Mesenchymal stem cell (in vitro differentiated cells and primary cell): Measurements from ENCODE around the gene SERTAD4.
"Not testable (repeated sequence)": the region's sequence is repeated elsewhere in the genome, so short reads cannot be mapped to it uniquely, and the experiment has no call there.

Source experiments
- DNase-seq: peaks from one replicate; pipeline ENCODE4 v3.0.0-alpha.2; 2013
- H2AFZ ChIP-seq: one replicate; pipeline ENCODE4 v1.6.1; 2013; ENCODE audit warnings: low read depth, mild to moderate bottlenecking, control low read depth, inconsistent platforms, low read length, moderate library complexity
- H2AK5ac ChIP-seq: 2 replicates; pipeline ENCODE4 v1.6.1; 2013; ENCODE audit warnings: low read length, moderate library complexity, mild to moderate bottlenecking, inconsistent platforms; ENCODE audit not compliant: severe bottlenecking
- H2BK120ac ChIP-seq: one replicate; pipeline ENCODE4 v1.6.1; 2013; ENCODE audit warnings: low read depth, mild to moderate bottlenecking, inconsistent platforms, low read length, moderate library complexity
- H2BK12ac ChIP-seq, 2 experiments: one replicate each; pipeline ENCODE4 v1.6.1; 2013; ENCODE audit warnings: inconsistent platforms in 2 of 2, low read length in 2 of 2, mild to moderate bottlenecking in 2 of 2, moderate library complexity in 2 of 2, control low read depth in 1 of 2
- H2BK15ac ChIP-seq: one replicate; pipeline ENCODE4 v1.6.1; 2013; ENCODE audit warnings: mild to moderate bottlenecking, low read depth, inconsistent platforms; ENCODE audit not compliant: poor library complexity, severe bottlenecking
- H2BK5ac ChIP-seq: 2 replicates; pipeline ENCODE4 v1.6.1; 2013; ENCODE audit warnings: low read depth, mild to moderate bottlenecking, low read length, control low read depth, inconsistent platforms; ENCODE audit not compliant: poor library complexity, severe bottlenecking
- H3K14ac ChIP-seq, 2 experiments: one replicate each; pipeline ENCODE4 v1.6.1; 2013; ENCODE audit warnings: inconsistent platforms in 2 of 2, low read length in 2 of 2, control low read depth in 1 of 2, mild to moderate bottlenecking in 1 of 2, moderate library complexity in 1 of 2
- H3K18ac ChIP-seq, 2 experiments: one replicate each; pipeline ENCODE4 v1.6.1; 2013; ENCODE audit warnings: inconsistent platforms in 2 of 2, low read length in 2 of 2, control low read depth in 1 of 2, low read depth in 1 of 2, mild to moderate bottlenecking in 1 of 2
- H3K23ac ChIP-seq, 2 experiments: one replicate each; pipeline ENCODE4 v1.6.1; 2013; ENCODE audit warnings: inconsistent platforms in 2 of 2, low read length in 2 of 2, mild to moderate bottlenecking in 2 of 2, moderate library complexity in 2 of 2, control low read depth in 1 of 2
- H3K27ac ChIP-seq: 2 replicates; pipeline ENCODE4 v1.5.1; 2013; ENCODE audit warnings: mild to moderate bottlenecking, moderate library complexity, low read length, control low read depth, inconsistent platforms; ENCODE audit not compliant: poor library complexity, severe bottlenecking
- H3K27me3 ChIP-seq, 2 experiments: 2 replicates each; pipeline versions ENCODE4 v1.6.1 to v1.7.0; 2013; ENCODE audit warnings: low read length in 2 of 2, mild to moderate bottlenecking in 2 of 2, moderate library complexity in 2 of 2, control low read depth in 1 of 2, inconsistent platforms in 1 of 2; ENCODE audit not compliant: control insufficient read depth in 1 of 2, insufficient read depth in 1 of 2
- H3K36me3 ChIP-seq, 2 experiments: 2 replicates each; pipeline versions ENCODE4 v1.6.1 to v1.7.0; 2013; ENCODE audit warnings: low read length in 2 of 2, control low read depth in 1 of 2, inconsistent platforms in 1 of 2, low read depth in 1 of 2, mild to moderate bottlenecking in 1 of 2; ENCODE audit not compliant: insufficient read depth in 2 of 2, control insufficient read depth in 1 of 2
- H3K4ac ChIP-seq, 2 experiments: one replicate each; pipeline ENCODE4 v1.6.1; 2013; ENCODE audit warnings: inconsistent platforms in 2 of 2, low read length in 2 of 2, mild to moderate bottlenecking in 2 of 2, moderate library complexity in 2 of 2, control low read depth in 1 of 2, low read depth in 1 of 2
- H3K4me1 ChIP-seq: 2 replicates; pipeline ENCODE4 v1.6.1; 2013; ENCODE audit warnings: low read depth, low read length, control low read depth; ENCODE audit not compliant: control insufficient read depth, insufficient read depth
- H3K4me2 ChIP-seq: 2 replicates; pipeline ENCODE4 v1.6.1; 2013; ENCODE audit warnings: low read length, mild to moderate bottlenecking, inconsistent platforms; ENCODE audit not compliant: poor library complexity, severe bottlenecking
- H3K4me3 ChIP-seq, 2 experiments: 2 replicates each; pipeline versions ENCODE4 v1.5.1 to v1.7.0; 2013; ENCODE audit warnings: low read length in 2 of 2, mild to moderate bottlenecking in 2 of 2, control low read depth in 1 of 2, low read depth in 1 of 2; ENCODE audit not compliant: insufficient read depth in 1 of 2
- H3K79me1 ChIP-seq: replicated peaks from 2 replicates; pipeline ENCODE4 v1.6.1; 2013; ENCODE audit warnings: mild to moderate bottlenecking, control low read depth, low read length, inconsistent platforms; ENCODE audit not compliant: poor library complexity, severe bottlenecking
- H3K9ac ChIP-seq: 2 replicates; pipeline ENCODE4 v1.7.0; 2013; ENCODE audit warnings: mild to moderate bottlenecking, low read length, moderate library complexity
- H3K9me3 ChIP-seq: 2 replicates; pipeline ENCODE4 v1.7.0; 2013; ENCODE audit warnings: mild to moderate bottlenecking, low read length; ENCODE audit not compliant: control insufficient read depth
- H4K8ac ChIP-seq: one replicate; pipeline ENCODE4 v1.6.1; 2013; ENCODE audit warnings: inconsistent platforms, mild to moderate bottlenecking, low read length, moderate library complexity
- H4K91ac ChIP-seq: one replicate; pipeline ENCODE4 v1.6.1; 2013; ENCODE audit warnings: mild to moderate bottlenecking, low read length, inconsistent platforms
- WGBS: methylation state at CpG from one replicate; pipeline ENCODE4 v1.1.7; 2013; ENCODE audit warnings: mixed read lengths; 5-methylcytosine and 5-hydroxymethylcytosine counted together

Gene SERTAD4

GRCh38 chr1:210265392-210265955, 32.9 kb downstream of the SERTAD4 start:
- H2BK120ac ChIP-seq, H3K18ac ChIP-seq, H2BK15ac ChIP-seq, H2BK12ac ChIP-seq, H2AK5ac ChIP-seq, H2AFZ ChIP-seq, H2BK5ac ChIP-seq, H4K8ac ChIP-seq, H3K4me2 ChIP-seq, H3K4ac ChIP-seq, H3K9me3 ChIP-seq, H4K91ac ChIP-seq, H3K79me1 ChIP-seq, H3K36me3 ChIP-seq, H3K9ac ChIP-seq, H3K23ac ChIP-seq, H3K14ac ChIP-seq, H3K4me3 ChIP-seq: not testable (repeated sequence)
- 49% methylated on average over 4 of the region's 4 CpGs for WGBS
- peak overlapping the region; percentile 61 for H3K27ac ChIP-seq
- peaks cover 17% of the 10 kb centered on the region for H3K4me1 ChIP-seq
- DNase-seq: peak; percentile 24
- H3K27me3 ChIP-seq: peaks cover 0 to 22% of the 10 kb centered on the region in 2 experiments

GRCh38 chr1:210269981-210270380, 37.4 kb downstream of the SERTAD4 start:
- Histone ChIP-seq H2AK5ac (no peak overlapping the region), H3K9ac (no peak overlapping the region), H3K36me3 (no peaks in the 10 kb centered on the region), H3K4ac (no peak overlapping the region), H3K9me3 (no peaks in the 10 kb centered on the region), H3K79me1 (no peaks in the 10 kb centered on the region), H4K91ac (no peak overlapping the region), H3K23ac (no peak overlapping the region), H2AFZ (no peak overlapping the region), H3K4me3 (no peak overlapping the region), H2BK15ac (no peak overlapping the region), H3K4me2 (no peak overlapping the region), H3K18ac (peak overlapping the region in 1 of 2 experiments; percentile 15), H3K14ac (peak overlapping the region in 1 of 2 experiments; percentile 7), H3K4me1 (peaks cover 9% of the 10 kb centered on the region), H3K27me3 (peaks cover 0 to 36% of the 10 kb centered on the region in 2 experiments), H4K8ac (no peak overlapping the region), H2BK5ac (no peak overlapping the region), H2BK120ac (no peak overlapping the region), H2BK12ac (no peak overlapping the region), H3K27ac (no peak overlapping the region)
- WGBS: 96% methylated on average over 4 of the region's 4 CpGs
- DNase-seq: no peak

GRCh38 chr1:210272666-210273065, 40.1 kb downstream of the SERTAD4 start:
- Histone ChIP-seq H2BK12ac (no peak overlapping the region), H3K23ac (no peak overlapping the region), H3K79me1 (no peaks in the 10 kb centered on the region), H2BK5ac (peak overlapping the region; percentile 51), H3K9me3 (no peaks in the 10 kb centered on the region), H2AK5ac (no peak overlapping the region), H3K4me2 (no peak overlapping the region), H3K27me3 (peaks cover 0 to 35% of the 10 kb centered on the region in 2 experiments), H2AFZ (no peak overlapping the region), H4K91ac (peak overlapping the region; percentile 21), H3K14ac (no peak overlapping the region), H2BK120ac (peak overlapping the region; percentile 45), H3K36me3 (no peaks in the 10 kb centered on the region), H2BK15ac (peak overlapping the region; percentile 63), H3K27ac (no peak overlapping the region), H4K8ac (peak overlapping the region; percentile 51), H3K4me3 (peak overlapping the region in 1 of 2 experiments; percentile 18), H3K4me1 (peaks cover 6% of the 10 kb centered on the region), H3K18ac (peak overlapping the region in 1 of 2 experiments; percentile 59), H3K4ac (no peak overlapping the region), H3K9ac (no peak overlapping the region)
- no peak for DNase-seq
- 34% methylated on average over 5 of the region's 6 CpGs for WGBS

- Histone ChIP-seq H2AK5ac (no peak overlapping the region), H3K4me1 (no peaks in the 10 kb centered on the region), H3K23ac (no peak overlapping the region), H3K27me3 (peaks cover 0 to 34% of the 10 kb centered on the region in 2 experiments), H3K79me1 (no peaks in the 10 kb centered on the region), H3K4me3 (no peak overlapping the region), H3K4me2 (no peak overlapping the region), H2AFZ (no peak overlapping the region), H2BK120ac (no peak overlapping the region), H4K91ac (no peak overlapping the region), H4K8ac (no peak overlapping the region), H3K9me3 (peaks cover 45% of the 10 kb centered on the region), H3K9ac (no peak overlapping the region), H2BK12ac (no peak overlapping the region), H3K27ac (no peak overlapping the region), H2BK5ac (no peak overlapping the region), H3K18ac (no peak overlapping the region), H3K14ac (no peak overlapping the region), H2BK15ac (no peak overlapping the region), H3K36me3 (no peaks in the 10 kb centered on the region), H3K4ac (no peak overlapping the region)
- DNase-seq: no peak
- 61% methylated on average over 3 of the region's 5 CpGs for WGBS
These were observed 47.6 kb downstream of the SERTAD4 start for GRCh38 chr1:210280221-210280620.
